ENCODE measurements around the gene ARF6.
"Not testable (repeated sequence)": the region's sequence is repeated elsewhere in the genome, so short reads cannot be mapped to it uniquely, and the experiment has no call there.

The ARF6 gene

DNA sequence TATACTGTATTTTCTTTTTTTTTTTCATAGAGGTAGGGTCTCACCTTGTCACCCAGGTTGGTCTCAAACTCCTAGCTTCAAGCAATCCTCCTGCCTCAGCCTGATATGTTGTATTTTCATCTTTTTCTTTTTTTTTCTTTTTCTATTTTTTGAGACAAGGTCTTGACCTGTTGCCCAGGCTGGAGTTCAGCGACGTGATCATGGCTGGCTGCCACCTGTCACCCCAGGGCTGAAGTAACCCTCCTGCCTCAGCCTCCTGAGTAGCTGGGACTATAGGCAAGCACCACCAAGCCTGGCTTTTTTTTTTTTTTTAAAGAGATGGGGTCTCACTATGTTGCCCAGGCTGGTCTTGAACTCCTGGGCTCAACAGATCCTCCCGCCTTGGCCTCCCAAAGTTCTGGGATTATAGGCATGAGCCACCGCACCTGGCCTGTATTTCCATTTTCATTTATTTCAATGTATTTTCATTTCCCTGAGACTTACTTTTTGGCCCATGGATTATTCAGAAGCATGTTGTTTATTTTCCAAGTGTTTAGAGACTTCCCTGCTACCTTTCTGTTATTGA lies 16.2 kb upstream of the ARF6 start:
- no peak for DNase-seq

DNA sequence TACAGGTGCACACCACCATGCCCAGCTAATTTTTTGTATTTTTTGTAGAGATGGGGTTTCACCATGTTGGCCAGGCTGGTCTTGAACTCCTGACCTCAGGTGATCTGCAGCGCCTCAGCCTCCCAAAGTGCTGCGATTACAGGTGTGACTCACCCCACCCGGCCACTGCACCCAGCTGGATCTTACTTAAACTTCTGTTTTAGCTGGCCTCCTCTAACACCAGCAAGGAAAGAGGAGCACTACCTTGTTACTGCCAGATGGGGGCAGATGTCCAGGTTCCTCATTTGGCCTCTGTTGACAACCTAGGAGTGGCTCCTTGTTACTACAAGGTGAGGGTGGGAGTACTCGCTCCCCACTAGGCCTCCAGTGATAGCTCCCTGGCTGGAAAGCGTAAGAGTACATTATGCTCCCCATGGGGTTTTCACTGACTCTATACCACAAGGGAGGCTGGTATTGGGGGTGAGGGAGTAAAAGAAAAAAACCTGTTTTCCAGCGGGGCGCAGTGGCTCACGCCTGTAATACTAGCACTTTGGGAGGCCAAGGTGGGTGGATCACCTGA lies 13.2 kb upstream of the ARF6 start:
- peak; percentile 65 to 84 (median 81) for DNase-seq

GRCh38 chr14:49880267-49881064 lies 12.4 kb upstream of the ARF6 start:
- peak; percentile 30 to 78 (median 58) for DNase-seq

- DNase-seq = no peak
Observed at GRCh38 chr14:49881350-49882001, 11.4 kb upstream of the ARF6 start.

DNA sequence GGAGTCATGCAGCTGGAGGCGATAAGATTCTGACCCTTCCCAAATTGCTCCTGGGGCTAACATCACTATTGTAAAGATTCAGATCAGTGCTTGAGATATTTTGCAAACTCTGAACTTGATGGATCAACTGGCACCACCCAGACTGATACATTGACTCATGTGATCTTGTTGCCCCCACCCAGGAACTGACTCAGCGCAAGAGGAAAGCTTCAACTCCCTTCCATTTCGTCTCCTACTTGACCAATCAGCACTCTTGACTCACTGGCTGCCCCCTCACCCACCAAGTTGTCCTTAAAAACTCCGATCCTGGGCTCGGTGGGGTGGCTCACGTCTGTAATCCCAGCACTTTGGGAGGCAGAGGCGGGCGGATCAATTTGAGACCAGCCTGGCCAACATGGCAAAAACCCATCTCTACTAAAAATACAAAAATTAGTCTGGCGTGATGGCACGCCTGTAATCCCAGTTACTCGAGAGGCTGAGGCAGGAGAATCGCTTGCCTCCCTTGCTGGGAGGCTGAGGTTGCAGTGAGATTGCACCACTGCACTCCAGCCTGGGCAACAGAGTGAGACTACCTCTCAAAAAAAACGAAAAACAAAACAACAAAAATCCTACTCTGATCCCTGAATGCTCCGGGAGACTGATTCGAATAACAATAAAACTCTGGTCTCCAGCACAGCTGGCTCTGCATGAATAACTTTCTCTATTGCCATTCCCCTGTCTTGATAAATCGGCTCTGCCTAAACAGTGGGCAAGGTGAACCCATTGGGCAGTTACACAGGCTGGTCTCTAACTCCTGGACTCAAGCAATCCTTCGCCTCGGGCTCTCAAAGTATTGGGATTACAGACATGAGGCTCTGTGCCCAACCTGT lies 9.8 kb upstream of the ARF6 start:
- DNase-seq = peak in 3 of 4 experiments; percentile 46 to 61 (median 54)

DNA sequence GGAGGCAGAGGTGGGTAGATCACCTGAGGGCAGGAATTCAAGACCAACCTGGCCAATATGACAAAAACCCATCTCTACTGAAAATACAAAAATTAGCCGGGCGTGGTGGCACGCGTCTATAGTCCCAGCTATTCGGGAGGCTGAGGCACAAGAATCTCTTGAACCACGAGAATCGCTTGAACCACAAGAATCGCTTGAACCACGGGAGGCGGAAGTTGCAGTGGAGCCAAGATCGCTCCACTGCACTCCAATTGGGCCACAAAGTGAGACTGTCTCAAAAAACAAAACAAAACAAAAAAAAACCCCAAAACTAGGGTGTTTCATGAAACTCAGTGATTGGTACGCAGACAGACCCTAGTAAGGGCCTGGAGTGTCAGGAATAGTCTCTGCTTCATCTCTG lies 6.4 kb upstream of the ARF6 start:
- DNase-seq = no peak

GRCh38 chr14:49888293-49888692 lies 4.6 kb upstream of the ARF6 start:
- DNase-seq = no peak

GRCh38 chr14:49892301-49892635 lies 614 bp upstream of the ARF6 start:
- DNase-seq = peak; percentile 78 to 91 (median 86)

DNA sequence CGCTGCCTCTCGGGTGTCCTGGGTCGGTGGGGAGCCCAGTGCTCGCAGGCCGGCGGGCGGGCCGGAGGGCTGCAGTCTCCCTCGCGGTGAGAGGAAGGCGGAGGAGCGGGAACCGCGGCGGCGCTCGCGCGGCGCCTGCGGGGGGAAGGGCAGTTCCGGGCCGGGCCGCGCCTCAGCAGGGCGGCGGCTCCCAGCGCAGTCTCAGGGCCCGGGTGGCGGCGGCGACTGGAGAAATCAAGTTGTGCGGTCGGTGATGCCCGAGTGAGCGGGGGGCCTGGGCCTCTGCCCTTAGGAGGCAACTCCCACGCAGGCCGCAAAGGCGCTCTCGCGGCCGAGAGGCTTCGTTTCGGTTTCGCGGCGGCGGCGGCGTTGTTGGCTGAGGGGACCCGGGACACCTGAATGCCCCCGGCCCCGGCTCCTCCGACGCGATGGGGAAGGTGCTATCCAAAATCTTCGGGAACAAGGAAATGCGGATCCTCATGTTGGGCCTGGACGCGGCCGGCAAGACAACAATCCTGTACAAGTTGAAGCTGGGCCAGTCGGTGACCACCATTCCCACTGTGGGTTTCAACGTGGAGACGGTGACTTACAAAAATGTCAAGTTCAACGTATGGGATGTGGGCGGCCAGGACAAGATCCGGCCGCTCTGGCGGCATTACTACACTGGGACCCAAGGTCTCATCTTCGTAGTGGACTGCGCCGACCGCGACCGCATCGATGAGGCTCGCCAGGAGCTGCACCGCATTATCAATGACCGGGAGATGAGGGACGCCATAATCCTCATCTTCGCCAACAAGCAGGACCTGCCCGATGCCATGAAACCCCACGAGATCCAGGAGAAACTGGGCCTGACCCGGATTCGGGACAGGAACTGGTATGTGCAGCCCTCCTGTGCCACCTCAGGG lies 679 bp downstream of the ARF6 start:
- DNase-seq = peak; percentile 66 to 84 (median 76)

GRCh38 chr14:49894214-49895107 lies 1.6 kb downstream of the ARF6 start:
- peak in 1 of 4 experiments; percentile 14 for DNase-seq

GRCh38 chr14:49895480-49895879 lies 2.6 kb downstream of the ARF6 start:
- peak in 1 of 4 experiments; percentile 46 for DNase-seq

DNA sequence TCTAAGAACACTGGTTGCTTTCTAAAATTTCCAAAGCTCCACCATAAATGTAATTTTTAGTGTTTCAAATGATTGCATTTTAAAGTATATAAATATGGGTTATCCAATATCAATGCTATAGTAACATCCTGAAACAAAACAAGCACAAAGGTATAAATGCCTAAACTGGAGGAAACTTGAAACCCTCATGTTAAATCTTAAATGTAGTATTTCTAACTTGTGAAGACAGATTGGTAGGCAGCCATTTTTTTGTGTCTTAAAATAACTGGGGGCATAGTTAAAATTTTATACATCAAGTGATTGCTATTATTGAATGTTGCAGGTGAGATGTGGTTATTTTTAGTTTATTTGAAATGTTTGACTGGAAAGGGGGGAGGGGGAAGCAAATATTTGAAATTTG lies 3.4 kb downstream of the ARF6 start:
- not testable (repeated sequence) for DNase-seq

- no peak for DNase-seq
Observed at GRCh38 chr14:49896966-49897365, 4.1 kb downstream of the ARF6 start.

DNA sequence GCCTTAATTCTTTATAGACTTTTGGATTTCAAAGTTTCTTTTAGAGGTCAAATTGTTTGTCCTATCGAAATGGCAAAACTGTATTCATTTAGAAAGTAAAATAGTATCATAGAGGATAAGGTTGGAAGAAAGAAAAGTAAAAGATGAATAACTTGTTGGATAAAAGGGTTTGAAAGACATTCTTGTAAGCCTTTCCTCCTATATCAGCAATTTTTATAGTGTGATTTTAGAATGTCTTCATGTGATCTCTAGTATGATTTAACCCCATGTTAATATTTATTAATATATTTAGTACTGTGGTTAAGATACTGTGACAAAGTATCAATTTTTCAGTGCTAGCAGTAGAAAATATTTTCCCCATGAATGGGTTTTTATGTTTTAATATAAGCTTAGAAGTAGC lies 4.5 kb downstream of the ARF6 start:
- DNase-seq = no peak

DNA sequence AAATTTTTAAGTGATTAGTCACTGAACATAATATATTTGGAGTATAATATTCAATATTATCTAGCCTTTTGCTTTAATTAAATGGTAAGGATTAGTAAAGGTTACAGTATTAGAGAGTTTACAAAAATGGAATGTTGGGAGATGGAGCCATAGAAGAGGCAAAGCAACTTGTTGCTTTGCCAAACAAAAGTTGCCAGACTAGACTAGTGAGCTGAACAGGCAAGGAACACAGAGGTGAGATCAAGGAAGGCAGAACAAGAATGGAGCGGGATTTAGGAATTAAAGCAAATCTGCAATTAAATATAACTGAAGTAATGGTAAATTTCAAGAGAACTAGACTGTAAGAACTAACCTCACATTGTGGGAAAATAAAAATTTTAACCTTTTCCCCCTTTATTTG lies 5.1 kb downstream of the ARF6 start:
- DNase-seq = no peak

- DNase-seq = no peak
Observed at GRCh38 chr14:49898485-49898884, 5.6 kb downstream of the ARF6 start.

GRCh38 chr14:49900973-49901372 lies 8.1 kb downstream of the ARF6 start:
- DNase-seq = no peak

- DNase-seq = not testable (repeated sequence)
Observed at GRCh38 chr14:49902679-49903246, 9.9 kb downstream of the ARF6 start.

GRCh38 chr14:49904270-49904669 lies 11.4 kb downstream of the ARF6 start:
- no peak for DNase-seq

DNA sequence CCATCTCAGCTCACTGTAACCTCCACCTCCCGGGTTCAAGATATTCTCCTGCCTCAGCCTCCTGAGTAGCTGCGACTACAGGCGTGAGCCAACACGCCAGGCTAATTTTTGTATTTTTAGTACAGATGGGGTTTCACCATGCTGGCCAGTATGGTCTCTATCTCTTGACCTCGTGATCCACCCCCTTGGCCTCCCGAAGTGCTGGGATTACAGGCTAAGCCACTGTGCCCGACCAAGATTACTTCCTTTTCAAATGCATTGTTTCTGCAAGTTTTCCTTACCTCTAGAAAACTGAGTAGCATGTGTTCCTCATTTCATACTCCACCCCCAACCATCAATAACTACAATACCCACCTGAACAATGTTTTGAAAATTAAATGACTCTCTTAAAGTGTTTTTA lies 13.1 kb downstream of the ARF6 start:
- DNase-seq = peak in 3 of 4 experiments; percentile 46 to 76 (median 64)
